Neural cell (in vitro differentiated cells): ENCODE results near the gene UGGT2. TPM values are rescaled to one million over a fixed set of nuclear protein-coding genes. Genes with fewer than 3 reads are reported as not detected.

Experiments
- H2AFZ ChIP-seq: fragments of 200-600, 300-800 bp; sonication (generic), shearing (Covaris generic); 2 replicates; pipeline ENCODE4 v1.6.0; 2014; ENCODE audit warnings: low read depth, mild to moderate bottlenecking, antibody characterized with exemption, low read length, moderate library complexity
- H3F3A ChIP-seq: fragments of 200-600 bp; shearing (Covaris generic); 2 replicates; pipeline ENCODE4 v1.6.1; 2016; ENCODE audit warnings: mild to moderate bottlenecking, moderate library complexity, mixed read lengths, antibody characterized with exemption, low read length; ENCODE audit not compliant: insufficient read depth, poor library complexity, severe bottlenecking
- H3K27ac ChIP-seq: fragments of 200-600, 300-800 bp; sonication (generic), shearing (Covaris generic); 2 replicates; pipeline ENCODE4 v1.5.1; 2014; ENCODE audit warnings: mild to moderate bottlenecking, low read length, moderate library complexity
- H3K27me3 ChIP-seq: fragments of 300-800, 200-600 bp; sonication (generic), shearing (Covaris generic); 2 replicates; pipeline ENCODE4 v1.6.0; 2014; ENCODE audit warnings: mild to moderate bottlenecking, low read depth, low read length, moderate library complexity; ENCODE audit not compliant: insufficient read depth
- H3K36me3 ChIP-seq: fragments of 300-800, 200-600 bp; sonication (generic), shearing (Covaris generic); 2 replicates; pipeline ENCODE4 v1.5.1; 2014; ENCODE audit warnings: mild to moderate bottlenecking, antibody characterized with exemption, low read length, moderate library complexity; ENCODE audit not compliant: insufficient read depth
- H3K4me2 ChIP-seq: fragments of 300-800, 200-600 bp; sonication (generic), shearing (Covaris generic); 2 replicates; pipeline ENCODE4 v1.6.0; 2014; ENCODE audit warnings: mild to moderate bottlenecking, low read length
- H3K4me3 ChIP-seq: fragments of 300-800, 200-600 bp; sonication (generic), shearing (Covaris generic); 2 replicates; pipeline ENCODE4 v1.5.1; 2014; ENCODE audit warnings: mild to moderate bottlenecking, low read length, moderate library complexity
- H3K79me2 ChIP-seq: fragments of 200-600 bp; shearing (Covaris generic); replicated peaks from 2 replicates; pipeline ENCODE4 v1.6.0; 2014; ENCODE audit warnings: mild to moderate bottlenecking, low read length, moderate library complexity; ENCODE audit not compliant: insufficient read depth
- H3K9ac ChIP-seq: fragments of 300-800, 200-600 bp; sonication (generic), shearing (Covaris generic); 2 replicates; pipeline ENCODE4 v1.6.1; 2016; ENCODE audit warnings: mild to moderate bottlenecking, low read length, mixed read lengths
- H3K9me2 ChIP-seq: fragments of 200-600 bp; shearing (Covaris generic); 2 replicates; pipeline ENCODE4 v1.6.1; 2016; ENCODE audit warnings: mild to moderate bottlenecking, low read length, mixed read lengths; ENCODE audit not compliant: insufficient read depth
- H3K9me3 ChIP-seq: fragments of 200-600, 300-800 bp; sonication (generic), shearing (Covaris generic); 2 replicates; pipeline ENCODE4 v1.6.1; 2016; ENCODE audit warnings: mild to moderate bottlenecking, mixed run types, low read length, moderate library complexity, mixed read lengths
- H4K20me1 ChIP-seq: fragments of 200-600 bp; shearing (Covaris generic); 2 replicates; pipeline ENCODE4 v1.6.1; 2016; ENCODE audit warnings: mild to moderate bottlenecking, mixed run types; ENCODE audit not compliant: insufficient read depth
- CTCF ChIP-seq: fragments of 450-650 bp; IDR thresholded peaks from 2 replicates; pipeline ENCODE4 v1.5.1; 2014; ENCODE audit warnings: antibody characterized with exemption, mild to moderate bottlenecking, moderate library complexity; ENCODE audit not compliant: poor library complexity, severe bottlenecking
- EP300 ChIP-seq: fragments of 450-650 bp; conservative IDR thresholded peaks from 2 replicates; pipeline ENCODE4 v1.6.1; 2014; ENCODE audit warnings: antibody characterized with exemption, mild to moderate bottlenecking, moderate library complexity; ENCODE audit not compliant: poor library complexity, severe bottlenecking
- EZH2 ChIP-seq: fragments of 200-600, 300-800 bp; shearing (Covaris generic), sonication (generic); IDR thresholded peaks from 2 replicates; pipeline ENCODE4 v1.6.1; 2014; ENCODE audit warnings: antibody characterized with exemption, low read length, borderline replicate concordance, mild to moderate bottlenecking; ENCODE audit not compliant: insufficient read depth, poor library complexity, severe bottlenecking
- MXI1 ChIP-seq: fragments of 450-650 bp; conservative IDR thresholded peaks from 2 replicates; pipeline ENCODE4 v1.6.1; 2014; ENCODE audit warnings: antibody characterized with exemption, mild to moderate bottlenecking; ENCODE audit not compliant: poor library complexity, severe bottlenecking
- POLR2AphosphoS5 ChIP-seq: IDR thresholded peaks from 2 replicates; pipeline ENCODE4 v1.6.1; 2012
- RAD21 ChIP-seq: fragments of 450-650 bp; conservative IDR thresholded peaks from 2 replicates; pipeline ENCODE4 v1.6.1; 2014; ENCODE audit warnings: antibody characterized with exemption, mild to moderate bottlenecking, moderate library complexity
- SMC3 ChIP-seq: fragments of 450-650 bp; conservative IDR thresholded peaks from 2 replicates; pipeline ENCODE4 v1.6.1; 2014; ENCODE audit warnings: antibody characterized with exemption, mild to moderate bottlenecking, moderate library complexity; ENCODE audit not compliant: poor library complexity
- TAF1 ChIP-seq: IDR thresholded peaks from 2 replicates; pipeline ENCODE4 v1.6.1; 2012; ENCODE audit warnings: low read depth
- polyA plus RNA-seq: library from polyadenylated mRNA; depleted of rRNA; stranded (reverse); fragments of >200 nt; gene quantifications from 2 replicates; pipeline ENCODE4 v1.2.3, GENCODE V29; 2014
- TF ChIP-seq, protein P1 (sequence below): IDR thresholded peaks from 2 replicates; pipeline ENCODE4 v1.6.1; 2012; ENCODE audit warnings: borderline replicate concordance

UGGT2 gene
- polyA plus RNA-seq, 1 donor from 2014 or later = 35.3 TPM

DNA sequence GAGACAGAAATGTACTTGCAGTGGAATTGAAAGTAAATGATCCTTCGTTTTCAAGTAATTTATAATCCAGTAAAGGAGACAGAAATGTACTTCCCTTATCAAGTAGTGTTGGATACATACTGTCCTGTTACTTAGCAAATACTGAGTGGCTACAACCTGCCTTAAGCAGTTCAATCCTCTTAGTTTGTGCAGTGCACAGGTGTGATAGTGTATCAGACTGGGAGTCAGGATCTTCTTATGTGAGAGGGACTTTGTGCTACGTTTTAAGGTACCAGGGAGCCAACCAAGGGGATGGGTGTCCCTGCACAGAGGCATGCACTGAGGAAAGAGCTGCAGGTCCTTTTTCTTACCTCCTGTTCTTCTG is 265.1 kb downstream of the UGGT2 start:
- Histone ChIP-seq H3K9me3 (no peaks in the 10 kb centered on the region), H3K9ac (no peak overlapping the region), H2AFZ (no peak overlapping the region), H3K9me2 (no peaks in the 10 kb centered on the region), H3F3A (no peaks in the 10 kb centered on the region), H3K4me2 (no peak overlapping the region), H3K36me3 (peaks cover 6% of the 10 kb centered on the region), H3K27me3 (no peaks in the 10 kb centered on the region), H4K20me1 (no peaks in the 10 kb centered on the region), H3K4me3 (no peak overlapping the region), H3K27ac (no peak overlapping the region), H3K79me2 (no peaks in the 10 kb centered on the region)
- TF ChIP-seq, protein P1, sequence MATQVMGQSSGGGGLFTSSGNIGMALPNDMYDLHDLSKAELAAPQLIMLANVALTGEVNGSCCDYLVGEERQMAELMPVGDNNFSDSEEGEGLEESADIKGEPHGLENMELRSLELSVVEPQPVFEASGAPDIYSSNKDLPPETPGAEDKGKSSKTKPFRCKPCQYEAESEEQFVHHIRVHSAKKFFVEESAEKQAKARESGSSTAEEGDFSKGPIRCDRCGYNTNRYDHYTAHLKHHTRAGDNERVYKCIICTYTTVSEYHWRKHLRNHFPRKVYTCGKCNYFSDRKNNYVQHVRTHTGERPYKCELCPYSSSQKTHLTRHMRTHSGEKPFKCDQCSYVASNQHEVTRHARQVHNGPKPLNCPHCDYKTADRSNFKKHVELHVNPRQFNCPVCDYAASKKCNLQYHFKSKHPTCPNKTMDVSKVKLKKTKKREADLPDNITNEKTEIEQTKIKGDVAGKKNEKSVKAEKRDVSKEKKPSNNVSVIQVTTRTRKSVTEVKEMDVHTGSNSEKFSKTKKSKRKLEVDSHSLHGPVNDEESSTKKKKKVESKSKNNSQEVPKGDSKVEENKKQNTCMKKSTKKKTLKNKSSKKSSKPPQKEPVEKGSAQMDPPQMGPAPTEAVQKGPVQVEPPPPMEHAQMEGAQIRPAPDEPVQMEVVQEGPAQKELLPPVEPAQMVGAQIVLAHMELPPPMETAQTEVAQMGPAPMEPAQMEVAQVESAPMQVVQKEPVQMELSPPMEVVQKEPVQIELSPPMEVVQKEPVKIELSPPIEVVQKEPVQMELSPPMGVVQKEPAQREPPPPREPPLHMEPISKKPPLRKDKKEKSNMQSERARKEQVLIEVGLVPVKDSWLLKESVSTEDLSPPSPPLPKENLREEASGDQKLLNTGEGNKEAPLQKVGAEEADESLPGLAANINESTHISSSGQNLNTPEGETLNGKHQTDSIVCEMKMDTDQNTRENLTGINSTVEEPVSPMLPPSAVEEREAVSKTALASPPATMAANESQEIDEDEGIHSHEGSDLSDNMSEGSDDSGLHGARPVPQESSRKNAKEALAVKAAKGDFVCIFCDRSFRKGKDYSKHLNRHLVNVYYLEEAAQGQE = no peak
- TF ChIP-seq MXI1 = no peak
- no peak for TF ChIP-seq EP300
- no peak for TF ChIP-seq RAD21
- TF ChIP-seq POLR2AphosphoS5 = no peak
- TF ChIP-seq SMC3 = no peak
- TF ChIP-seq CTCF = no peak
- TF ChIP-seq EZH2 = no peak

GRCh38 chr13:95787356-95788099 is 265.7 kb downstream of the UGGT2 start:
- Histone ChIP-seq H3K36me3 (peaks cover 6% of the 10 kb centered on the region), H3K9ac (no peak overlapping the region), H3K27ac (no peak overlapping the region), H3K9me2 (no peaks in the 10 kb centered on the region), H2AFZ (no peak overlapping the region), H3K27me3 (no peaks in the 10 kb centered on the region), H4K20me1 (no peaks in the 10 kb centered on the region), H3K9me3 (no peaks in the 10 kb centered on the region), H3K4me3 (no peak overlapping the region), H3K4me2 (no peak overlapping the region), H3K79me2 (no peaks in the 10 kb centered on the region), H3F3A (no peaks in the 10 kb centered on the region)
- no peak for TF ChIP-seq SMC3
- no peak for TF ChIP-seq TAF1
- TF ChIP-seq, protein P1 = no peak
- TF ChIP-seq RAD21 = no peak
- TF ChIP-seq CTCF = no peak
- no peak for TF ChIP-seq MXI1
- TF ChIP-seq EP300 = no peak
- TF ChIP-seq EZH2 = no peak
- no peak for TF ChIP-seq POLR2AphosphoS5
